GM21367 (cell line): ENCODE measurements around the gene NDEL1.

Experiments used
- ATAC-seq: cut with Tn5 transposase; IDR thresholded peaks from one replicate; pipeline ENCODE4 v1.9.1; 2021; ENCODE audit not compliant: unreplicated experiment

Gene NDEL1

GRCh38 chr17:8499171-8499570, 63.5 kb downstream of the NDEL1 start:
- ATAC-seq: no peak

DNA sequence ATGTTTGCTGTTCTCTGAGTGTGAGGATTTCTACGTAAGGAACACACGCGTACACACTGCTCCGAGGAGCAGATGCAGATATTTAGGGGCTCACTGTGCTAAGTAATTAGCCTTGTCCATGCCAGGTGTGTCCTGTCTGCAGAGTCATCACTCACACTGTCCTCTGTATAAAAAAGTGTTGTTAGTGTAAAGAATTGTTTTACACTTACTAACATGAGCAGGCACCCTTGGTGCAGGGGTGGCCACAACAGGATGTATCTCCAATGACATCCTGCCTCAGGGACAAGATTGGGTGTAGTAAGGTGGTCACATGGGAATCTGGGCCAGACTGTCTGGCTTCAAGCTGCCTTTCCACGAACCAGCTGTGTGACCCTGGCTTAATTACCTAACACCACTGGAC, 63.9 kb downstream of the NDEL1 start:
- no peak for ATAC-seq

DNA sequence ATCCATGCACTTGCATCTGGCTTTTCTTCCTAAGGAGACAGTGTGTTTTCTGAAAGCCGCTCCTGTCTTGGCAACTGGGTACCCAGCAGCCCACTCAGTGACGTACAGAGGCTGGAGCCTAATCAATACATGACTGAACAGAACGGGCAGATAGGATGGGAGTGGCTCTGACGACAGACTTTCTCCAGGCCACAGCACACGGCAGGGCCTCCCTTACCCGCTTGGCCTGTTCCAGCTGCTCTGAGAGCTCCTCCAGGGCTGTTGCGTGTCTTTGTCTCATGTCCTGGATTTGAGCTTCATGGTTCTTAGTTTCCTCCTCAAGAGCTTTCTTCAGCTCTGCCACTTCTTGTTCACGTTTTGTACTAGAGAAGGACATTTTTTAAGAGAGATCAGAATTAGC, 64.9 kb downstream of the NDEL1 start:
- ATAC-seq: no peak

GRCh38 chr17:8502126-8502525, 66.4 kb downstream of the NDEL1 start:
- no peak for ATAC-seq

- no peak for ATAC-seq
Observed at GRCh38 chr17:8503368-8503767, 67.7 kb downstream of the NDEL1 start.

DNA sequence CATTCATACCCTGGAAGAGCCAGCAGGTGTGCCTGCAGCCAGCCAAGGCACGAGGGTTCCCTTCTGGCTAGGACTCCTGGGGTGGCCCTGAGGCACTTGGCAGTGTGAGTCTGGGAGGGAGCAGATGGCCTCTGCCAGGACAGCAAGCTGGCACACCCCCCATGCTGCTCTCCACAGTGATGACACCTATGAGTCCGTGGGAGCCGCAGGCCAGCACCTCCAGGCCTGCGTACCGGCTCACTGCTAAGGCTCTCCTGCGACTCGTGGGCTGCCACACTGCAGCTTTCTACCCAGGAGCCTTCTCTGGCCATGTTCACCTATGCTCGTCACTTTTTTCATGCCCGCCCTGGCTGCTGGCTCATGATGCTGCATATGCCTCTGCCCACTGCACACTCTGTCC, 68.1 kb downstream of the NDEL1 start:
- no peak for ATAC-seq

DNA sequence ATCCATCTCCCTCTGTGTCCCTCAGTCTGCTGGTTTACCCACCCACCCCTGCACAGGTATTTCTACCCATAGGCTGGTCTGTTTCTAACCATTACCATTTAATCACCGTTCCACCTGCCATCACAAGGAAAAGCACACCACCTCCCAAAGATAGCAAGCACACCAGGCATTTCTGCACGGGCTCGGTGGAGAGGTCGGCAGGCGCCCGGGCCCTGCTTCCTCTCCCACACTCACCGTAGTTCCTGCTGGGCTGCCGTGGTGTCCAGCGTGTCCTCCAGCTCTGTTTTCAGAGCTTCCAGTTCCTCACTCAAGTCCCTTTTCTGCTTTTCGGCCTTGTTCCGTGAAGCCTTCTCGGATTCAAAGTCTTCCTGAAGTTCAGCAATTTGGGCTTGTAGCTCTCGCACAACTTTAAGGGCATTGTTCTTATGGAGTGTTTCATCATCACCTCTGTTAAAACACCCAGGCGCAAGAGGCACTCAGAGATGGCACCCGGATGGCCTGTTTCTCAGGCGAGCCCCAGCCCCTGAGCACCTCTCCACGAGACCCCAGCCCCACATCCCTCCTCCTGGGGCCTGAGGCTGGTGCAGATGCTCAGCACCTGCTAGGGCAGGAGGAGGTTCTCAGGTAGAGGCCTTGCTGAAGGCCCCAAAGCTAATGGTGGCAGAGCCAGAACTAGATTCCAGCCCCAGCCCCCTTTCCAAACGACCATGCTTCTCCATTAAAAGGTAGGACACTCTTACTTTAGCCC, 69.0 kb downstream of the NDEL1 start:
- ATAC-seq: no peak

GRCh38 chr17:8506145-8506544, 70.5 kb downstream of the NDEL1 start:
- no peak for ATAC-seq

DNA sequence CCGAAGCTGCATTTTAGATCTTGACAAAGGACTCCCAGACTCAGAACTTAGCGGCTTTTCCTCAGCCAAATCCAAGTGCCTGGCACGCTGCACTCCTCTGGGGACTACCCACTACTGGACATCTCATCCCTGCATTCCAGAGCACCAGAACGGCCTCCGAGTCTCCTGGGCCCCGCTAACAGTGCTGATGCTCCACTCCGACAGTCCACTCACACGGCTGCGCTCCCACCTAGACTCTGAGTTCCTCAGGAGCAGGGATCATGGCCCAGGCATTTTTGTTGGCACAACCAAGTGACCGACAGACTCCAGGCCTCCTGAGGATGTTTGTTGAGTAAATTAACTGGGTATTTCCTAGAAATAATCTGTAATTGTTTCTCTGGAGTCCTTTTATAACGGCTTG, 79.1 kb downstream of the NDEL1 start:
- ATAC-seq: no peak
